GM18498 (cell line): ENCODE measurements around the gene PAM.
"Not testable (repeated sequence)": the region's sequence is repeated elsewhere in the genome, so short reads cannot be mapped to it uniquely, and the experiment has no call there.

Source experiments
- ATAC-seq: cut with Tn5 transposase; IDR thresholded peaks from one replicate; pipeline ENCODE4 v1.9.1; 2021; ENCODE audit warnings: mild to moderate bottlenecking, moderate library complexity; ENCODE audit not compliant: unreplicated experiment

The PAM gene

DNA sequence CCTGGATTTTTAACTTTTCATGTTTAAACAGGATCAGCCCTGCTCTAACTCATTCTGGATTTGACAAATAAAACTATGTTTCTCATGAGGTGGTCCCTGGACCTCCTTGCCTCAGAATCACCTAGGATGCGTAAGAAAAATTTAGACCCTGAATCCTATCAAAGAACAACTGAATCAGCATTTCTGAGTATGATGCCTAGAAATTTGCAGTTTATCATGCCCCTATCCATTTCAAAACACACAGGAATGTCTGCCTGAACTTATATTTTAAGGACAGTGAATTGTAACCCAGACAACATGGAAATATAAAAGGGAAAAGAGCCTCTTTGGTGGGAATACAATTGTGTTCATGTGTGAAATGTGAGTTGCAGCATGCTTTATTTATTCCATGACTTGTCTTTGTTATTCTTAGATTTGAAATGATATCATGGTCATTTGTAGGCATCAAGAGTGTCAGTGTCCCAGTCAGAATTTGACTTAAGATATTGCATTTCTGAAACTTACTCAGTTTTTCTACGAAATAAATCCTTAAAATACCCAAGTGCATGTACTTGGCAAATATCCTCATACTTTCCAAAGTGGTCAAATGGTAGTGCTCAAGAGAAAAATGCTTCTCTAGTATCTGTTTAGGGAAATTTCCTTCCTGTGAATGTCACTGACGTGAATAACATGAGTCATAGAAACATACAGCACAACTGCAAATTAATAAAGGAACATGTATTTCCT, 220.5 kb downstream of the PAM start:
- ATAC-seq, result no peak

DNA sequence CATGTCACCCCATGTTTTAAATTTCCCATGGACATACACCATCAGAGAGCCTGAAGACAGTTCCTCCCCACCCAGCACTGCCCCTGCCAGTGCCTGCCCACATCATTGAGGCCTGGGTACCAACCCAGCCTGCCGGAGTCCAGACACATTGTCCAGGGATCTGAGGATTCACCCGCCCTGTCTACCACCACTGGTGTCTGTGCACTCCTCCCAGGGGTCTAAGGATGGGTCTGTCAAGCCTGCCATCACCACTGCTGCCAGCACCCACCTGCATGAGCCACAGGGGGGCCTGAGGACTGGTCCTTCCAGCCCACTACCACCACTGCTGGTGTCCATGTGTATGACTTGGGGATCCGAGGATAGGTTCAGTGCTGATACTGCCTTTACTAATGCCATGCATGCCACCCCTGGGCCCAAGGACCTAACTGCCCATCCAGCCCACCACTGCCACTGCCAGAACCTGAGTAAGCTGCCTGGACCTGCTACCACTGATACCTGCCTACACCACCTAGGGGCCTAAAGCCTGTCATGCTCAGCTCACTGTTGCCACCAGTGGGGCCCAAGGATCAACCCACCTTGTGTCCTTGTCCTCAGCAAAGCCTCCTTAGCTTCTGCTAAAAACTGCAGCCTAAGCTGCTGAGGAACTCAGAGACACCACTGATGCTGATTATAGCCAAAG, 227.0 kb downstream of the PAM start:
- ATAC-seq, result no peak

DNA sequence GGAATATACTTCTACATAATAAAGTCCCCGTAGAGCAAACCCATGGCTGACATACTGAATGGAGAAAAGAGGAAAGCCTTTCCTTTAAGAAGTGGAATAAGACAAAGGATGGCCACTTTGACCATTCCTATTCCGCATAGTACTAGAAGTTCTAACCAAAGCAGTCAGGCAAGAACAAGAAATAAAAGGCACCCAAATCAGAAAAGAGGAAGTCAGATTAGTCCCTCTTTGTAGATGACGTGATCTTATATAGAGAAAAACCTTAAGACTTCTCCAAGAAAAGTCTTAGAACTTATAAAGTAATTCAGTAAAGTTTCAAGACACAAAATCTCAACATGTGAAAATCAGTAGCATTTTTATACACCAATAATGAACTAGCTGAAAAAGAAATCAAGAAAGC, 231.0 kb downstream of the PAM start:
- ATAC-seq, result no peak

DNA sequence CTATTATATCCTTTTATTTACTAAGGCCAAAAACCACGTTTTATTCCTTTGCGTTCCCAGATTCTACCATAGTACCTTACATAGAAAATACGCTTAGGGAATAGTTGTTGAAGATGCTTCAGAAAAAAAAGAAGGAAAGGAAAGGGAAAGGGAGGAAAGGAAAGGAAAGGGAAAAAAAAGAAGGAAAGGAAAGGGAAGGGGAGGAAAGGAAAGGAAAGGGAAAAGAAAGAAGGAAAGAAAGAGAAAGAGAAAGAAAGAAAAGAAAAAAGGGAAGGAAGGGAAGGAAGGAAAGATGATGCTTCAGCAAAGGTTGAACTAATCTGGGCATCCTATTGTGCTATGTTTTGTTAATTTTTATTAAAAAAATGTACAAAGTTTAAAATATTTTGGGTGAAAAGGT, 233.4 kb downstream of the PAM start:
- ATAC-seq, result no peak

DNA sequence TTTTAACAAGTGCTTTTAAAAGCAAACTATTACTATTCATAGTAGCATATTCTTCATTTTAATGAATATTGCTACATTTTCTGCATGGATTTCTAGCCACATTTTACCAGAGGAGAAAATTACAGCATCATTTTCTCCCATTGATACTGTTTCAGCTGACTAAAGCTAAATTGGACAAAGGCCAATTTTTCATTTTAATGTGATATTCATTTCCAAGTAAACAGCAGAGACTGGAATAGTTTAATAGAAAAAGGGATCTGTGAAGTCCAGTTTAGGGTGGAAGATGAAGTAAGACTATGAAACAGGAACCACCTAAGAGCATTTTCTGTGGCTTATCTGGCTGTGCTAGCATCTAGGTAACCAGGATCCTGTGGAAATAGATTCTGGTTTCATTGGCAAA, 236.7 kb downstream of the PAM start:
- ATAC-seq, result no peak

GRCh38 chr5:102996011-102996575, 241.0 kb downstream of the PAM start:
- ATAC-seq, result no peak

- ATAC-seq, result no peak
These were observed 243.1 kb downstream of the PAM start for GRCh38 chr5:102998224-102998623.

GRCh38 chr5:102999191-102999590, 244.1 kb downstream of the PAM start:
- no peak for ATAC-seq

- not testable (repeated sequence) for ATAC-seq
These were observed 244.5 kb downstream of the PAM start for GRCh38 chr5:102999621-103000020.

GRCh38 chr5:103000089-103000488, 245.0 kb downstream of the PAM start:
- ATAC-seq, result no peak

DNA sequence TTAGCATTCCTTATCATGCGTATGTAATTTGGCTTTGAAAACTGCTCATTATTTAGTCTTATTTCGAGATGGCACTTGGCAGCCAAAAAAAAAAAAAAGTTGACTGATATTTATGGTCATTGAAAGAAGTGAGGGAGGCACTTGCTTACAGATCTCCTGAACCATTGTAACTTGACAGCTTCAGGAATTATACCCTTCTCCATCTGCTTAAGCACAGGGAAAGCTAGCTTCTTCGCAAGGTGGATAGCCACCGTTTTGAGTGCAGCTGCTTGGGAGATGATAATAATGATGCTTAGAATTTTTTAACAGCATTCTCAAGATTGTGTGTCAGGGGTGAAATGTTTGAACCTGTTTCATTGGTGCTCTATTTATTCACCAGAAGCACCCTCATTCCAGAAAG, 248.8 kb downstream of the PAM start:
- no peak for ATAC-seq

GRCh38 chr5:103005276-103005675, 250.2 kb downstream of the PAM start:
- no peak for ATAC-seq

DNA sequence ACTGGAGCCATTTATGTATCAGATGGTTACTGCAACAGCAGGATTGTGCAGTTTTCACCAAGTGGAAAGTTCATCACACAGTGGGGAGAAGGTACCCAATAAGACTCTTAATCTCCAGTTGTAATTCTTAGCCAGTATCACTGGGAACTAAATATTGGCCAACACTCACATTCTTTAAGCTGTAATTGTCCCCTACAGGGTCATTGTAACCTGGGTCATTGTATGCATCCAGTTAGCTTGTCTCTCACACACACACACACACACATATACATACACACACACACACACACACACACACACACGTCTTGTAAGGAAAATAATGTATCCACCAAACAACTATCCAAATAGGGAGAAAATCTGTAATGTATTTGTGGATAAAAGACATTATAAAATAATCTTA, 251.8 kb downstream of the PAM start:
- ATAC-seq, result no peak

GRCh38 chr5:103010168-103010567, 255.1 kb downstream of the PAM start:
- no peak for ATAC-seq

DNA sequence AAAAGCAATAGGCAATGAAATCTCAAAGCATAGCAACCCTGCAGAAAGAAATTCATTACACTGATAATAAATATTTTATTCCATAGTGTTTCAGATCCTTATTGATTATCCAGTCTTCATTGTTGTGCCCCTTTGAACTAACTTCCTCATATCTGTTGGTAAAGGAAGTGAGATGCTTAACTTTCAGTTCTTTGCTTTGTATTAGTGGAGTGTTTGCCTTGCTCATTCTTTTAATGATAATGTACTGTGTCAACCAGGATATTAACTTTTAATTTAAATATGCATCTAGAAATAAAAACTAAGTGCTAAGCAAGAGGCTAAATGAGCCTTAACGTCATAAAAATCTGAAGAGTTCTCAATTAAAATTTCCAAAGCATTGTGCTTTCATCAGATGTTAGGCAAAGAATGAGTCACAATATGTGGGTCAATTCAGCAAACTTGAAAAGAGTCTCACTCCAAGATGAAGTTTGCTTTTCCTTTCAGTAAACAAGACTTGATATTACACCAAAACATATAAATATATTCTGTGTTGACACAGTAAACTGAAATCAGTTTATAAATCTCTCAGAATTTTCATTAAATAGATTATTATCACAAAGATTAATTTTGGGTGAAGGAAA, 258.9 kb downstream of the PAM start:
- ATAC-seq, result no peak

DNA sequence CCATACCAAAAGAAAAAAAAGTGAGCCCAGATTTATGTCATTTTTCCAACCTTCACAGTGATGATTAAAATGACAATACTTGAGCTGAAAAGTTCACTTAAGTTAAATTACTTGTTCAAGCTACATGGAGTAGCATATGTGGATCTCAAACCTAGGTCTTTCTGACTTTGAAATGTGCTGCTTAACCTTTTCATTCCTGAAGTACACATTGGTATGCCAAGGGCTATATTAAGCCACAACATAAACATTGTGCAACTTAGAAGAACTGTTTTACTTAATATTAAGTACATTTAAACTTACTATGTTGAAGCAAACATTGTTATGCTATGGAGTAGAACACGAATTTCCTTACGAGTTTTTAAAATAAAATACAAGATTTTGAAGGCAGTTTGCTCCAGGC, 259.9 kb downstream of the PAM start:
- no peak for ATAC-seq

- ATAC-seq, result no peak
These were observed 261.1 kb downstream of the PAM start for GRCh38 chr5:103016167-103016566.

GRCh38 chr5:103019804-103020203, 264.7 kb downstream of the PAM start:
- no peak for ATAC-seq

DNA sequence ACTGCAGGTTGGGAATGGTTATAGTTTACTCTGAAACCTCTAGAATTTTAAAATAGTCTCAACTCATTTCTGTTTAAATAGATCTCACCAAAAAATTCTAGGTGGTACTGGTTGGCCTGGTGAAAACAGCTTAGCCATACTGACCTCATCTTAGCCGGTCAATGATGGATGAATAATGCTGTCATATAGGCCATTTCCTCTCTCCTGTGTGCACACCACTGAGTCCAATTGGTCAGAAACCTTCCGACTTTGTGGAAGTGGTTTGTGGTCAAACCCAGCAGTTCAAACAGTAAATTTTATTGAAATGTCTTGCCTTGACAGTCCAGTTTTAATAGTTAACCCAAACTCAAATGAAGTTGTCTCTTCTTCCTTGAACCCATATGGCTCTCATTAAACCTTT, 266.2 kb downstream of the PAM start:
- peak; percentile 88 for ATAC-seq

DNA sequence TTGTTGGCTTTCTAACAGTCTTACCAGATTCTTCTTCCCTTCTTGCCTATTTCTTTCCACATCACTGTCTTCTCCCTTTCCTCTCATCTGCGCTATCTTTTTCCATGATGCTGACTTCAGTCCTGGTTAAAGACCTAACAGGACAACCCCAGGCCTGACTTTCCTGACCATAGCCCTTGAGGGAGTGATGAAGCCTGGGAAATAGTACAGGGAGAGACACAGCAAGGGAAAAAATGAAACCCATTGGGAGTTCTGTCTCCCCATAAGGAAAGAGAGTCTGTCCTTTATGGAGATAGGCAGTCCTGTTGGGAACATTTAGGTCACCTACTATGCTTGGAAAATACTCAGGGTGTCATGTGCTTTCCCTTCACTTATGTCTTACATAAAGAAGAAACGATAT, 272.2 kb downstream of the PAM start:
- no peak for ATAC-seq

DNA sequence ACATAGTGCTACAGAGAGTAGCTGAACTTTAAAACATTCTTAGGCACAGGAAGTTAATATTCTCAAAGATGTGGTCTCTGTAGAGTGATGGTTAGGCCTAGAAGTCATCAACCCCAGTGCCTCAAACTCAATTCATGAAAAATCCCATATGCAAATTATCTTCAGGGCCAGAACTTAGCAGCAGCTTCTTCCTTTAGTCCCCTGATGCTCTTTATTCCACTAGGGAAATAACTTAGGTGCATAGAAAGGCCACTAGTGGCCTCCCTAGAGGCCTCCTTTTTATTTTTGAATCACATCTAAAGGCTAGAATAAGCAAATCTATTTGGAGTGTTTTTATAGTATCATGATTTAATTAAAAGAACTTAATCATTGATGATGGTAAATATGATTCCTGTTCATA, 276.5 kb downstream of the PAM start:
- ATAC-seq, result no peak

DNA sequence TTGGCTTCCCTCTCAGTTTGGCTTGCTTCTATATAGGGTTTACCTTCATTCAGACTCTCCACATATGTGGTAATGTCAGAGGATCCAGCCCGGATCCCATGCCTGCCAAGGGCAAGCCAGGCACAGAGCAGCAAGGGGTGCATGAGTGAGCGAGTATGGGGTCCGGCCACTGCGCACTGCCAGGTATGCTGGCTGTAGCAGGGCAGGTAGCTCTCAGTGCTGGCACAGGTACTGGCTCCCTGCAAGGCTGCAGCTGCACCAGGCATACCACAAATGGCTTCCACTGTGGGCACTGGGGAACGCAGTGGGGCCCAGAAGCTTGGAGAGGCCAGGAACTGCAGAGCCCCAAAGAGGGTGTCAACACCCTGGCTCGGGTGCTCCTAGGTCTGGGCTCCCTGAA, 278.6 kb downstream of the PAM start:
- no peak for ATAC-seq
